Measurements from ENCODE around the gene ZNF385C. TPM values are rescaled to one million over a fixed set of nuclear protein-coding genes. Genes with fewer than 3 reads are reported as not detected.

Gene ZNF385C
- polyA plus RNA-seq, 1 donor (not counting 4 experiments of a cell fraction or from before 2014, with no cell fraction given) = 0.09 TPM

DNA sequence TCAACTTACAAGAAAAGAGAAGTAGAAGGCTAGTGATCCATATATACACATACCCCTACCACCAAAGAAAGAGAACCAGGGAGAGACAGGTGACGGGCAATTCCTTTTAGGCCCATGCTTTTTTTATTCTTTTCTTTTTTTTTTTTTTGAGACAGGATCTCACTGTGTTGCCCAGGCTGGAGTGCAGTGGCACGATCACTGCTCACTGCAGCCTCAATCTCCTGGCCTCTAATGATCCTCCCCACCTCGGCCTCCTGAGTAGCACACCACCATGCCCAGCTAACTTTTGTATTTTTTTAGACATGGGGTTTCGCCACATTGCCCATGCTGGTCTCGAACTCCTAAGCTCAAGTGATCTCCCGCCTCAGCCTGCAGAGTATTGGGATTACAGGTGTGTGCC lies 29.1 kb upstream of the ZNF385C start:
- TF ChIP-seq, protein P1, sequence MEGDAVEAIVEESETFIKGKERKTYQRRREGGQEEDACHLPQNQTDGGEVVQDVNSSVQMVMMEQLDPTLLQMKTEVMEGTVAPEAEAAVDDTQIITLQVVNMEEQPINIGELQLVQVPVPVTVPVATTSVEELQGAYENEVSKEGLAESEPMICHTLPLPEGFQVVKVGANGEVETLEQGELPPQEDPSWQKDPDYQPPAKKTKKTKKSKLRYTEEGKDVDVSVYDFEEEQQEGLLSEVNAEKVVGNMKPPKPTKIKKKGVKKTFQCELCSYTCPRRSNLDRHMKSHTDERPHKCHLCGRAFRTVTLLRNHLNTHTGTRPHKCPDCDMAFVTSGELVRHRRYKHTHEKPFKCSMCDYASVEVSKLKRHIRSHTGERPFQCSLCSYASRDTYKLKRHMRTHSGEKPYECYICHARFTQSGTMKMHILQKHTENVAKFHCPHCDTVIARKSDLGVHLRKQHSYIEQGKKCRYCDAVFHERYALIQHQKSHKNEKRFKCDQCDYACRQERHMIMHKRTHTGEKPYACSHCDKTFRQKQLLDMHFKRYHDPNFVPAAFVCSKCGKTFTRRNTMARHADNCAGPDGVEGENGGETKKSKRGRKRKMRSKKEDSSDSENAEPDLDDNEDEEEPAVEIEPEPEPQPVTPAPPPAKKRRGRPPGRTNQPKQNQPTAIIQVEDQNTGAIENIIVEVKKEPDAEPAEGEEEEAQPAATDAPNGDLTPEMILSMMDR (optimal IDR thresholded peaks at IDR 0.05 in 1 of 3, IDR thresholded peaks at IDR 0.05 in 1 of 3, conservative IDR thresholded peaks at IDR 0.05 in 1 of 3; ENCODE audit: extremely low read depth in 1 of 3, insufficient read depth in 2 of 3, low read length in 3 of 3) = no peak
- no peak for TF ChIP-seq EZH2 (IDR thresholded peaks at IDR 0.05; ENCODE audit: low read length)
- no peaks in the 10 kb centered on the region for H3K9me3 ChIP-seq (ENCODE audit: control insufficient read depth, low read depth, low read length)
- no peaks in the 10 kb centered on the region for H3K9me1 ChIP-seq (ENCODE audit: control insufficient read depth, extremely low read depth, insufficient read depth, low read length)
- no peak for DNase-seq (ENCODE audit: low read depth, low spot score)
- dilution Hi-C loops (cut with MboI; ENCODE audit: extremely low pct_ligation_motif_present, low sequenced_read_pairs) = no loop called here
- H4K20me1 ChIP-seq (ENCODE audit: control insufficient read depth, extremely low read depth, insufficient read depth, low read length) = peaks cover 9% of the 10 kb centered on the region
- no peak overlapping the region for H3K4me3 ChIP-seq (ENCODE audit: control insufficient read depth in 2 of 3, extremely low read depth in 1 of 3, insufficient read depth in 2 of 3, low read depth in 1 of 3, low read length in 3 of 3)
- no peak overlapping the region for H3K27ac ChIP-seq (ENCODE audit: control insufficient read depth, insufficient read depth, low read length)
- no peak overlapping the region for H3K4me2 ChIP-seq (ENCODE audit: control insufficient read depth, extremely low read depth, insufficient read depth, low read depth, low read length)
- H3K36me3 ChIP-seq (ENCODE audit: control insufficient read depth in 2 of 2, extremely low read depth in 1 of 2, insufficient read depth in 2 of 2, low read length in 2 of 2) = peaks cover 46% of the 10 kb centered on the region in 2 experiments
- H3K4me1 ChIP-seq (ENCODE audit: control insufficient read depth, extremely low read depth, insufficient read depth, low read length) = peaks cover 4% of the 10 kb centered on the region
- no peak overlapping the region for H3K9ac ChIP-seq (ENCODE audit: control insufficient read depth, extremely low read depth, insufficient read depth, low read length)
- H2AFZ ChIP-seq (ENCODE audit: control insufficient read depth, low read length) = no peak overlapping the region
- H3K27me3 ChIP-seq (ENCODE audit: control insufficient read depth, extremely low read depth, insufficient read depth, low read length) = no peaks in the 10 kb centered on the region
- H3K79me2 ChIP-seq (ENCODE audit: control insufficient read depth, insufficient read depth, low read length) = peaks cover 22% of the 10 kb centered on the region
- no peak for FAIRE-seq

DNA sequence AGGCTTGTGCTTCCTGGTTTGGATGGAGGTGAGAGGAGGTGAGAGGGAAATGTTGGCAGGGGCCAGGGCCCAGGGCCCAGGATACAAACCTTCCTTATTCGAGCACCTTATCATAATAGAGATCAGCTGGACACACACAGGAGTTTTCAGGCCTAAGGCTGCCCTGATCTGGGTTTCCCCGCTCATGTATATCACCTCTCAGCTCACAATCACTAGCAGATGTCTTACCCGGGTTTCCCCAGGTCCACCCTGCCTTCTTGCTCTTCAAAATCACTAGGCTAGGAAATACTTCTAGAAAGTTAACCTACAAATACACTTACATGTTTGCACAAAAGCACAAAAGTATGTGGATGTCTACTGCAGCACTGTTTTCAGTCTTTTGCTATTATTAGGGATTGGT lies 28.6 kb upstream of the ZNF385C start:
- H3K36me3 ChIP-seq (ENCODE audit: control insufficient read depth in 2 of 2, extremely low read depth in 1 of 2, insufficient read depth in 2 of 2, low read length in 2 of 2) = peaks cover 41 to 46% of the 10 kb centered on the region in 2 experiments
- no peaks in the 10 kb centered on the region for H3K27me3 ChIP-seq (ENCODE audit: control insufficient read depth, extremely low read depth, insufficient read depth, low read length)
- H3K79me2 ChIP-seq (ENCODE audit: control insufficient read depth, insufficient read depth, low read length) = peaks cover 16% of the 10 kb centered on the region
- peaks cover 9% of the 10 kb centered on the region for H4K20me1 ChIP-seq (ENCODE audit: control insufficient read depth, extremely low read depth, insufficient read depth, low read length)
- no peak overlapping the region for H3K9ac ChIP-seq (ENCODE audit: control insufficient read depth, extremely low read depth, insufficient read depth, low read length)
- H3K9me3 ChIP-seq (ENCODE audit: control insufficient read depth, low read depth, low read length) = no peaks in the 10 kb centered on the region
- H3K4me3 ChIP-seq (ENCODE audit: control insufficient read depth in 2 of 3, extremely low read depth in 1 of 3, insufficient read depth in 2 of 3, low read depth in 1 of 3, low read length in 3 of 3) = no peak overlapping the region
- H2AFZ ChIP-seq (ENCODE audit: control insufficient read depth, low read length) = no peak overlapping the region
- dilution Hi-C loops (cut with MboI; ENCODE audit: extremely low pct_ligation_motif_present, low sequenced_read_pairs) = no loop called here
- H3K27ac ChIP-seq (ENCODE audit: control insufficient read depth, insufficient read depth, low read length) = no peak overlapping the region
- no peak overlapping the region for H3K4me2 ChIP-seq (ENCODE audit: control insufficient read depth, extremely low read depth, insufficient read depth, low read depth, low read length)
- DNase-seq (ENCODE audit: low read depth, low spot score) (no peak), FAIRE-seq (no peak)
- TF ChIP-seq, protein P1 (optimal IDR thresholded peaks at IDR 0.05 in 1 of 3, IDR thresholded peaks at IDR 0.05 in 1 of 3, conservative IDR thresholded peaks at IDR 0.05 in 1 of 3; ENCODE audit: extremely low read depth in 1 of 3, insufficient read depth in 2 of 3, low read length in 3 of 3) = no peak
- no peak for TF ChIP-seq EZH2 (IDR thresholded peaks at IDR 0.05; ENCODE audit: low read length)
- no peaks in the 10 kb centered on the region for H3K9me1 ChIP-seq (ENCODE audit: control insufficient read depth, extremely low read depth, insufficient read depth, low read length)
- H3K4me1 ChIP-seq (ENCODE audit: control insufficient read depth, extremely low read depth, insufficient read depth, low read length) = peaks cover 10% of the 10 kb centered on the region
